ENCODE measurements around the gene CLEC7A.

Gene CLEC7A

GRCh38 chr12:10073261-10073660 lies 56.7 kb downstream of the CLEC7A start:
- no peak for TF ChIP-seq TAF1 (IDR thresholded peaks at IDR 0.05; ENCODE audit: borderline replicate concordance, insufficient read depth, low read length)
- TF ChIP-seq FOXP2 (optimal IDR thresholded peaks at IDR 0.05; ENCODE audit: borderline replicate concordance, extremely low read depth, extremely low read length, insufficient read depth) = no peak
- TF ChIP-seq SIN3A (IDR thresholded peaks at IDR 0.05; ENCODE audit: borderline replicate concordance, insufficient read depth, low read length) = no peak
- TF ChIP-seq POLR2AphosphoS5 (IDR thresholded peaks at IDR 0.05; ENCODE audit: low read depth, low read length) = no peak
- no peak for TF ChIP-seq REST (IDR thresholded peaks at IDR 0.05; ENCODE audit: insufficient read depth in 1 of 2, low read depth in 2 of 2, low read length in 2 of 2)

- TF ChIP-seq SIN3A (IDR thresholded peaks at IDR 0.05; ENCODE audit: borderline replicate concordance, insufficient read depth, low read length) = no peak
- TF ChIP-seq REST (IDR thresholded peaks at IDR 0.05; ENCODE audit: insufficient read depth in 1 of 2, low read depth in 2 of 2, low read length in 2 of 2) = no peak
Observed at GRCh38 chr12:10072131-10072530, 57.9 kb downstream of the CLEC7A start.

GRCh38 chr12:10070380-10070779 lies 59.6 kb downstream of the CLEC7A start:
- TF ChIP-seq POLR2AphosphoS5 (IDR thresholded peaks at IDR 0.05; ENCODE audit: low read depth, low read length) (no peak), FOXP2 (optimal IDR thresholded peaks at IDR 0.05; ENCODE audit: borderline replicate concordance, extremely low read depth, extremely low read length, insufficient read depth) (no peak), TAF1 (IDR thresholded peaks at IDR 0.05; ENCODE audit: borderline replicate concordance, insufficient read depth, low read length) (no peak), SIN3A (IDR thresholded peaks at IDR 0.05; ENCODE audit: borderline replicate concordance, insufficient read depth, low read length) (no peak), REST (IDR thresholded peaks at IDR 0.05; ENCODE audit: insufficient read depth in 1 of 2, low read depth in 2 of 2, low read length in 2 of 2) (no peak)

GRCh38 chr12:10069976-10070375 lies 60.0 kb downstream of the CLEC7A start:
- TF ChIP-seq TAF1 (IDR thresholded peaks at IDR 0.05; ENCODE audit: borderline replicate concordance, insufficient read depth, low read length) (no peak), FOXP2 (optimal IDR thresholded peaks at IDR 0.05; ENCODE audit: borderline replicate concordance, extremely low read depth, extremely low read length, insufficient read depth) (no peak), POLR2AphosphoS5 (IDR thresholded peaks at IDR 0.05; ENCODE audit: low read depth, low read length) (no peak), REST (IDR thresholded peaks at IDR 0.05; ENCODE audit: insufficient read depth in 1 of 2, low read depth in 2 of 2, low read length in 2 of 2) (no peak), SIN3A (IDR thresholded peaks at IDR 0.05; ENCODE audit: borderline replicate concordance, insufficient read depth, low read length) (no peak)

- no peak for TF ChIP-seq FOXP2 (optimal IDR thresholded peaks at IDR 0.05; ENCODE audit: borderline replicate concordance, extremely low read depth, extremely low read length, insufficient read depth)
- TF ChIP-seq REST (IDR thresholded peaks at IDR 0.05; ENCODE audit: insufficient read depth in 1 of 2, low read depth in 2 of 2, low read length in 2 of 2) = no peak
- no peak for TF ChIP-seq POLR2AphosphoS5 (IDR thresholded peaks at IDR 0.05; ENCODE audit: low read depth, low read length)
- no peak for TF ChIP-seq SIN3A (IDR thresholded peaks at IDR 0.05; ENCODE audit: borderline replicate concordance, insufficient read depth, low read length)
- TF ChIP-seq TAF1 (IDR thresholded peaks at IDR 0.05; ENCODE audit: borderline replicate concordance, insufficient read depth, low read length) = no peak
Observed at GRCh38 chr12:10069099-10069498, 60.9 kb downstream of the CLEC7A start.

All from PFSK-1 (cell line).